CD8-positive, alpha-beta memory T cell (primary cell): ENCODE results near the gene NSUN2. TPM values are rescaled to one million over a fixed set of nuclear protein-coding genes. Genes with fewer than 3 reads are reported as not detected.
"Not testable (repeated sequence)": the region's sequence is repeated elsewhere in the genome, so short reads cannot be mapped to it uniquely, and the experiment has no call there.

ENCODE experiments used
- CTCF ChIA-PET: fragments of 350-600 bp; sonication (Branson Sonifier 250); formaldehyde crosslinking; loops from one replicate; lab custom pipeline; 2021; ENCODE audit warnings: antibody characterized with exemption; lab: Charles Lee
- POLR2A ChIA-PET: fragments of 350-600 bp; sonication (Branson Sonifier 250); formaldehyde crosslinking; loops from one replicate; lab custom pipeline; 2021; ENCODE audit warnings: antibody characterized with exemption; lab: Charles Lee
- DNase-seq, 5 donors: peaks; one replicate each; pipeline versions ENCODE4 v3.0.0 to v3.0.0-alpha.2; 2020 to 2022; ENCODE audit warnings: mixed read lengths in 1 of 5
- H3K27ac ChIP-seq: one replicate; pipeline ENCODE4 v1.7.0; 2013; ENCODE audit warnings: low read depth, mild to moderate bottlenecking, low read length, moderate library complexity
- H3K27me3 ChIP-seq: 2 replicates; pipeline ENCODE4 v1.7.0; 2013; ENCODE audit warnings: low read length, mild to moderate bottlenecking; ENCODE audit not compliant: insufficient read depth, poor library complexity, severe bottlenecking
- H3K36me3 ChIP-seq: 2 replicates; pipeline ENCODE4 v1.7.0; 2013; ENCODE audit warnings: mild to moderate bottlenecking, low read length, moderate library complexity; ENCODE audit not compliant: insufficient read depth
- H3K4me1 ChIP-seq: 2 replicates; pipeline ENCODE4 v1.7.0; 2013; ENCODE audit warnings: mild to moderate bottlenecking, low read length, moderate library complexity; ENCODE audit not compliant: insufficient read depth
- H3K4me3 ChIP-seq: 2 replicates; pipeline ENCODE4 v1.7.0; 2013; ENCODE audit warnings: mild to moderate bottlenecking, low read length
- H3K9me3 ChIP-seq: 2 replicates; pipeline ENCODE4 v1.7.0; 2013; ENCODE audit warnings: mild to moderate bottlenecking, low read length
- H3K27ac Mint-ChIP-seq, 8 donors: one replicate each; pipeline ENCODE4 v1.8.0; 2020 to 2021; ENCODE audit warnings: mixed read lengths in 8 of 8, mild to moderate bottlenecking in 6 of 8, inconsistent platforms in 3 of 8, moderate library complexity in 3 of 8
- H3K27me3 Mint-ChIP-seq, 2 donors: one replicate each; pipeline ENCODE4 v1.8.0; 2020 to 2021; ENCODE audit warnings: mixed read lengths in 2 of 2, mild to moderate bottlenecking in 1 of 2, moderate library complexity in 1 of 2
- H3K36me3 Mint-ChIP-seq, 3 donors: one replicate each; pipeline ENCODE4 v1.8.0; 2020 to 2021; ENCODE audit warnings: mixed read lengths in 3 of 3, inconsistent platforms in 1 of 3, mild to moderate bottlenecking in 1 of 3
- H3K4me1 Mint-ChIP-seq, 3 donors: one replicate each; pipeline ENCODE4 v1.8.0; 2020 to 2021; ENCODE audit warnings: mixed read lengths in 3 of 3, inconsistent platforms in 1 of 3, mild to moderate bottlenecking in 1 of 3
- H3K4me3 Mint-ChIP-seq, 7 donors: one replicate each; pipeline ENCODE4 v1.8.0; 2020 to 2021; ENCODE audit warnings: mixed read lengths in 7 of 7, mild to moderate bottlenecking in 6 of 7, moderate library complexity in 4 of 7, inconsistent platforms in 2 of 7
- H3K9me3 Mint-ChIP-seq, 5 donors: one replicate each; pipeline ENCODE4 v1.8.0; 2020 to 2022; ENCODE audit warnings: mixed read lengths in 5 of 5, mild to moderate bottlenecking in 3 of 5, moderate library complexity in 2 of 5, inconsistent platforms in 1 of 5
- polyA plus RNA-seq: library from polyadenylated mRNA; unstranded; fragments of 300-500 nt; fragmentation: Illumina TruSeq; gene quantifications from one replicate; pipeline ENCODE4 v1.2.3, GENCODE V29; 2021
- total RNA-seq, 2 experiments: library from RNA; stranded (reverse); gene quantifications; one replicate each; pipeline ENCODE4 v1.2.3, GENCODE V29; 2021

The NSUN2 gene
- total and polyA plus RNA-seq, 3 experiments from 2014 or later = 40.5 to 124 (median 120) TPM

DNA sequence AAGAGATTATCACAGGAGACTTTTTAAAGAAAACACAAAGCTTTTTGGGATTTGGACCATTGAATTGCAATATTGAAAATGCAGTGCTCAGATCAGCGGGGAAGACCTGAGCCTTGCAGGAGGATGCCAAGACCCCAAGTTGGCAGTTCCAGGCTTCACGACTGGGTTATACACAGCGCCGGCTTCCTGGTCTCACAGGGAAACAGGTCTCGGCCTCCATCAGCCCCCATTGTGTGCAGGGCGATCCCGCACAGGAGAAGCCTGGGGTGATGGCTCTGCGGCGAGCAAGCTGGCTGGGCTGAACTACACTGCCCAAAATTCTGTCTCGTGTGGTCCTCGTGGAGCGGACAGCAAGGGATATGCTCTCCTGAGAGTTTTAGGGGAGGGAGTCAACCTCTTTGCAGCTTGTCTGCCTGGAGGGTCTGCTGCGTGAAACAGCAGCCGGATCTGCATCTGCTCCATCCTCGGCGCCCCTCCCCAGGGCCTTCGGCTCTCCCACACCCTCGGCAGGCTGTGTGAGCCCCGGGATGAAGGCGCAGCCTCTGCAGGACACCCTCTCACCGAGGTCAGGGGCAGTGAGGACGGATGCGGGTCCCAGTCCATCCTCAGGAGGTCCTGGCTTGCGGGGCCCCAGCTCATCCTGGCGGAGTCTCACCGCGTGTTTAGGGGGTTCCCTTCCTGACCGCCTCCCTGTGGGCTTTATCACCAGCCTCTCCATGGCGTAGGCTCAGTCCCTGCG, 60.6 kb downstream of the NSUN2 start:
- H3K27ac ChIP-seq = no peak overlapping the region
- no peak for DNase-seq
- no peak overlapping the region for H3K4me3 ChIP-seq
- no peaks in the 10 kb centered on the region for H3K9me3 ChIP-seq
- H3K27ac Mint-ChIP-seq = no peak overlapping the region
- H3K9me3 Mint-ChIP-seq = no peaks in the 10 kb centered on the region
- CTCF ChIA-PET = no interaction called here
- H3K4me1 ChIP-seq = no peaks in the 10 kb centered on the region
- peaks cover 21 to 39% of the 10 kb centered on the region in 2 donors for H3K27me3 Mint-ChIP-seq
- H3K27me3 ChIP-seq = no peaks in the 10 kb centered on the region
- POLR2A ChIA-PET = no interaction called here
- no peaks in the 10 kb centered on the region for H3K36me3 Mint-ChIP-seq
- H3K36me3 ChIP-seq = no peaks in the 10 kb centered on the region
- H3K4me1 Mint-ChIP-seq = no peaks in the 10 kb centered on the region
- no peak overlapping the region for H3K4me3 Mint-ChIP-seq

DNA sequence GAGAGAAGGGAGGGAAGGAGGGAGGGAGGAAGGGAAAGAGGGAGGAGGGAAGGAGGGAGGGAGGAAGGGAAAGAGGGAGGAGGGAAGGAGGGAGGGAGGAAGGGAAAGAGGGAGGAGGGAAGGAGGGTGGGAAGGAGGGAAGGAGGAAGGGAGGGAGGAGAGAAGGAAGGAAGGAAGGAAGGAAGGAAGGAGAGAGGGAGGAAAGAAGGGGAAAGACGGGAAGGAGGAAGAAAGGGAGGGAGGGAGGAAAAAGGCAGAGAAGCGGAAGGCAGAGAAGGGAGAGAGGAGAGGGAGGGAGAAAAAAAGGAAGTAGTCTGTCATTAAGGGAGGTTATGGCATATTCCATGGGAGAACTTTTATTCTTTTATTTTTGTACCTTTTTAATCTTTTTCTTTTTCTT, 61.2 kb downstream of the NSUN2 start:
- H3K27me3 ChIP-seq, H3K27ac ChIP-seq, H3K4me1 Mint-ChIP-seq, H3K36me3 Mint-ChIP-seq, H3K4me1 ChIP-seq, POLR2A ChIA-PET, H3K36me3 ChIP-seq, H3K4me3 Mint-ChIP-seq, H3K27ac Mint-ChIP-seq, DNase-seq, CTCF ChIA-PET, H3K9me3 Mint-ChIP-seq, H3K9me3 ChIP-seq, H3K4me3 ChIP-seq: not testable (repeated sequence)
- H3K27me3 Mint-ChIP-seq = peaks cover 27 to 40% of the 10 kb centered on the region in 2 donors

DNA sequence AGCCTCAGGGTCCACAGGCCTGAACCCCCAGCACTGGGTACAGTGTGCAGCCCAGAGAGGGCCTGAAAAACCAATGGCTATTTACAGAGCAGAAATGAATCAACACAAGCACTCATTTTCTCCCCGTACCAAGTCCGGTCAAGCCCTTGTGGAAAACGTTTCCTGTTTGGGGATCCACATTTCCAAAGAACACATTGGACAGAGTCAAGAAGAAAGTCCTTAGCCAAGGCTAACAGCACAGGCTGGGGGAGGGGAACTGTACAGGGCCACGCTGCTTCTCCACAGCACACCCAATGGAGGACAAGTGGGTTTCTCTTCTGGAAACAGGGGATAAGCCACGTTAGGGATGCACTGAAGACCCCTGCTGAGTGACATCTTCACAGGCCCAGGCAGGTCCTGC, 62.3 kb downstream of the NSUN2 start:
- no peak overlapping the region for H3K4me3 Mint-ChIP-seq
- ChIA-PET CTCF (no interaction called here), POLR2A (no interaction called here)
- Histone ChIP-seq H3K27ac (no peak overlapping the region), H3K4me1 (no peaks in the 10 kb centered on the region), H3K27me3 (no peaks in the 10 kb centered on the region), H3K36me3 (no peaks in the 10 kb centered on the region), H3K4me3 (no peak overlapping the region), H3K9me3 (no peaks in the 10 kb centered on the region)
- DNase-seq = no peak
- no peaks in the 10 kb centered on the region for H3K4me1 Mint-ChIP-seq
- no peaks in the 10 kb centered on the region for H3K36me3 Mint-ChIP-seq
- no peaks in the 10 kb centered on the region for H3K9me3 Mint-ChIP-seq
- H3K27me3 Mint-ChIP-seq = peaks cover 30 to 40% of the 10 kb centered on the region in 2 donors
- no peak overlapping the region for H3K27ac Mint-ChIP-seq

DNA sequence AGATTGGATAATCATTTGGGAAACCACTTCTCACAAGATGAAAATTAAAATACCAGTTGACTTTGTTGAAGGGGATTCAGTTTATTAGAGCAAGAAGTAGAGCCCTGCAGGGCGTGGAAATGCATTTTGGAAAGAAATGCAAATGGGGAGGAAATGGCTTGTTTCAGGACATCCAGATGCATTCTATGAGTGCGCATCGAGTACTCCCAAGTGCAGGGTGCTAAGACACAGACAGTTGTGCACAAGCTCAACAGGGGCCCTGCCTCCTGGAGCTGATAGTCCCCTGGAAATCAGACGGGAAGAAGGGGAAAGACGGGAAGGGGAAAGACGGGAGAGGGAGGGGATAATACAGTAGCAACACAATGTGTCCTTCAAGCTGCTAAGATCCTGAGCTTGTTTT, 64.0 kb downstream of the NSUN2 start:
- no peak for DNase-seq
- POLR2A ChIA-PET = no interaction called here
- Histone ChIP-seq H3K27ac (no peak overlapping the region), H3K4me1 (no peaks in the 10 kb centered on the region), H3K9me3 (no peaks in the 10 kb centered on the region), H3K27me3 (no peaks in the 10 kb centered on the region), H3K4me3 (no peak overlapping the region), H3K36me3 (no peaks in the 10 kb centered on the region)
- H3K4me1 Mint-ChIP-seq = no peaks in the 10 kb centered on the region
- no peak overlapping the region for H3K27ac Mint-ChIP-seq
- no peaks in the 10 kb centered on the region for H3K9me3 Mint-ChIP-seq
- H3K4me3 Mint-ChIP-seq = no peak overlapping the region
- no peaks in the 10 kb centered on the region for H3K36me3 Mint-ChIP-seq
- peaks cover 31 to 37% of the 10 kb centered on the region in 2 donors for H3K27me3 Mint-ChIP-seq
- CTCF ChIA-PET = no interaction called here

DNA sequence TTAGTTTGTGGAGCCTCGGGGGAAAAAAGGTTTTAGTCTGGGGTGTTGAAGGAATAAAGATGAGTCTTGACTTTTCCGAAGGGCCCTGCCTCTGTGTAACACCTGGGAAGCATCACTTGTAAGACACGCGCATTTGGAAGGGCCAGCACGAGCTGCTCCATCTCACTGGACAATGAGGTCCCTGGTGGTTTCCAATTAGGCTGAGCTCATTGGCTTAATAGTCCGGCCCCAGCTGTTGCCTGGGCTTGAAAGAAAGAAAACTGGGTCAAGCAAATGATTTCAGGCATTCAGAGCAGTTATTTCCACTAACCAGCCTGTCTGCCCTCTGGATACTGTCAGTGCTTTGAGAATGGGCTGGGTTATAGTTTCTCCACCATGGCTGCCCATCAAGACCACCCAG, 64.5 kb downstream of the NSUN2 start:
- CTCF ChIA-PET = no interaction called here
- no peaks in the 10 kb centered on the region for H3K27me3 ChIP-seq
- H3K36me3 ChIP-seq = no peaks in the 10 kb centered on the region
- POLR2A ChIA-PET = no interaction called here
- H3K4me1 Mint-ChIP-seq = no peaks in the 10 kb centered on the region
- no peaks in the 10 kb centered on the region for H3K9me3 ChIP-seq
- no peak overlapping the region for H3K27ac ChIP-seq
- H3K9me3 Mint-ChIP-seq = no peaks in the 10 kb centered on the region
- no peaks in the 10 kb centered on the region for H3K36me3 Mint-ChIP-seq
- H3K4me1 ChIP-seq = no peaks in the 10 kb centered on the region
- no peak for DNase-seq
- H3K4me3 ChIP-seq = no peak overlapping the region
- H3K4me3 Mint-ChIP-seq = no peak overlapping the region
- H3K27ac Mint-ChIP-seq = no peak overlapping the region
- peaks cover 29 to 36% of the 10 kb centered on the region in 2 donors for H3K27me3 Mint-ChIP-seq

DNA sequence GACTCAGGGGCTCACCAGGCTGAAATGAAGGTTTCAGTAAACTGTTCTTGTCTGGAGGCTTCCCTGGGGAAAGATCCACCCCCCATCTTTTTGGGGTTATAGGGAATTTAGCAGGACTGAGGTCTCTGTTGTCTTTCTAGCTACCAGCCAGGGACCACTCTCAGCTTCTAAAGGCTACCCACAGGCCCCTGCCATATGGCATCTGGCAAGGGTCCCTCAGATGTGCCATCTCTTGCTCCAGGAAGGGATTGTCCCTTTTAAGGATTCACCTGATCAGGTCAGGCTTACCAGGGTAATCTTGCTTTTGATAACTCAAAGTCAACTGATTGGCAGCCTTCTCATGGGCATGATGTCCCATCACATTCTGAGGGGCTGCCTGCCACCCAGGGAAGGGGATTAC, 65.0 kb downstream of the NSUN2 start:
- no peaks in the 10 kb centered on the region for H3K4me1 ChIP-seq
- H3K27me3 ChIP-seq = no peaks in the 10 kb centered on the region
- Mint-ChIP-seq H3K4me1 (no peaks in the 10 kb centered on the region), H3K36me3 (no peaks in the 10 kb centered on the region), H3K27ac (no peak overlapping the region), H3K27me3 (peaks cover 29 to 38% of the 10 kb centered on the region in 2 donors), H3K4me3 (no peak overlapping the region), H3K9me3 (no peaks in the 10 kb centered on the region)
- H3K4me3 ChIP-seq = no peak overlapping the region
- ChIA-PET POLR2A (no interaction called here), CTCF (no interaction called here)
- H3K9me3 ChIP-seq = no peaks in the 10 kb centered on the region
- H3K27ac ChIP-seq = no peak overlapping the region
- DNase-seq = no peak
- H3K36me3 ChIP-seq = no peaks in the 10 kb centered on the region

DNA sequence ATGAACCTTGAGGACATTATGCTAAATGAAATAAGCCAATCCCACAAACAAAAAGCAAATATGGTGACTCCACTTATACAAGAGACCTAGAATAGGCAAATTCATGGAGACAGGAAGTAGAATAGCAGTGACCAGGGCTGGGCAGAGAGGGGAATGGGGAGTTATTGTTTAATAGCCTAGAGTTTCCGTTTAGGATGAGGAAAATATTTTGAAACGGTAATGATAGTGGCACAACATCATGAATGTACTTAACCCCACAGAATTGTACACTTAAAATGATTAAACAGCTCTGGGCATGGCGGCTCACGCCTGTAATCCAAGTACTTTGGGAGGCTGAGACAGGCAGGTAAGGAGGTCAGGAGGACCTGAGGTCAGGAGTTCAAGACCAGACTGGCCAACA, 65.8 kb downstream of the NSUN2 start:
- H3K9me3 ChIP-seq = no peaks in the 10 kb centered on the region
- H3K27ac ChIP-seq = no peak overlapping the region
- peaks cover 29 to 38% of the 10 kb centered on the region in 2 donors for H3K27me3 Mint-ChIP-seq
- no peaks in the 10 kb centered on the region for H3K4me1 Mint-ChIP-seq
- CTCF ChIA-PET = no interaction called here
- no peaks in the 10 kb centered on the region for H3K36me3 Mint-ChIP-seq
- no peaks in the 10 kb centered on the region for H3K4me1 ChIP-seq
- H3K4me3 Mint-ChIP-seq = no peak overlapping the region
- no peak for DNase-seq
- no peaks in the 10 kb centered on the region for H3K36me3 ChIP-seq
- no peaks in the 10 kb centered on the region for H3K27me3 ChIP-seq
- no peak overlapping the region for H3K27ac Mint-ChIP-seq
- H3K9me3 Mint-ChIP-seq = no peaks in the 10 kb centered on the region
- POLR2A ChIA-PET = no interaction called here
- H3K4me3 ChIP-seq = no peak overlapping the region

DNA sequence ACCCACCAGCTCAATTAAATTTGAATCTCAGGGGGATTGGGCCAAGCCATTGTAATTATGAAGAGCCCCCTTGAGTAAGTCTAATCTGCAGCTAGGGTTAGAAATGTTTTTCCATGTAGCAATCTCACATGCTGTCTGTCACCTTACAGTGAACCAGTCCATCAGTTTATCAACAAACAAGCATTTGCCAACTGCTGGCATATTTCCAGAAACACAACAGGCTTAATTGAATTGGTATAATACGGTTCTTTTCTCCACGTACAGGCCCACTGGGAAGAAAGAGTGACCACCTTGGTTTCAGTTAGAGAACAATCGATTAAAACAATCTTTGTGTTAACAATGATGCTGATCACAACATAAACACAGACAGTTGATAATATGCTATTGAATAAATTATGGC, 67.4 kb downstream of the NSUN2 start:
- no peak overlapping the region for H3K4me3 Mint-ChIP-seq
- peaks cover 27 to 35% of the 10 kb centered on the region in 2 donors for H3K27me3 Mint-ChIP-seq
- H3K27ac Mint-ChIP-seq = no peak overlapping the region
- Histone ChIP-seq H3K9me3 (no peaks in the 10 kb centered on the region), H3K36me3 (no peaks in the 10 kb centered on the region), H3K4me1 (no peaks in the 10 kb centered on the region), H3K27ac (no peak overlapping the region), H3K27me3 (no peaks in the 10 kb centered on the region), H3K4me3 (no peak overlapping the region)
- H3K4me1 Mint-ChIP-seq = no peaks in the 10 kb centered on the region
- ChIA-PET CTCF (interaction anchor here (1.8 kb wide), 1 partner anchor 16 kb away, joined by 4 read pairs; no protein-coding TSS in a partner anchor), POLR2A (no interaction called here)
- H3K9me3 Mint-ChIP-seq = no peaks in the 10 kb centered on the region
- no peak for DNase-seq
- H3K36me3 Mint-ChIP-seq = no peaks in the 10 kb centered on the region
